Stomach (tissue), 9 donors: ENCODE data around the gene GPR83. TPM values are rescaled to one million over a fixed set of nuclear protein-coding genes. Genes with fewer than 3 reads are reported as not detected.

Source experiments
- DNase-seq, 2 donors: peaks; one replicate each; pipeline versions ENCODE4 v3.0.0 to v3.0.0-alpha.2; 2013 to 2019
- H3K27ac ChIP-seq, 5 donors: fragments of 200-600 bp in 4 of 5; sonication (generic) in 4 of 5; one replicate each; pipeline ENCODE4 v1.5.1; 2013 to 2019; ENCODE audit warnings: mild to moderate bottlenecking in 1 of 5, moderate library complexity in 1 of 5
- H3K27me3 ChIP-seq, 3 donors: fragments of 200-600 bp; sonication (generic); one replicate each; pipeline ENCODE4 v1.5.1; 2017 to 2019; ENCODE audit warnings: mixed run types in 1 of 3
- H3K36me3 ChIP-seq, 4 donors: fragments of 200-600 bp; sonication (generic); 1 replicate in 3 of 4; 2 replicates in 1 of 4; pipeline ENCODE4 v1.5.1; 2016 to 2019
- H3K4me1 ChIP-seq, 4 donors: fragments of 200-600 bp; sonication (generic); one replicate each; pipeline ENCODE4 v1.5.1; 2016 to 2019
- H3K4me3 ChIP-seq, 4 donors: fragments of 200-600 bp; sonication (generic) in 3 of 4; one replicate each; pipeline ENCODE4 v1.5.1; 2016 to 2019; ENCODE audit warnings: mild to moderate bottlenecking in 1 of 4
- H3K9me3 ChIP-seq, 4 donors: fragments of 200-600 bp; sonication (generic); one replicate each; pipeline ENCODE4 v1.5.1; 2016 to 2019
- CTCF ChIP-seq, 7 experiments: fragments of 450-650 bp in 4 of 7; fragments of 200-600 bp in 3 of 7; sonication (generic) in 3 of 7; IDR thresholded peaks; one replicate each; pipeline ENCODE4 v1.5.1; 2016 to 2019; ENCODE audit warnings: antibody characterized with exemption in 7 of 7, control low read depth in 2 of 7, mild to moderate bottlenecking in 1 of 7
- EP300 ChIP-seq: sonication (generic); formaldehyde crosslinking; IDR thresholded peaks from one replicate; pipeline ENCODE4 v1.6.1; 2017; ENCODE audit warnings: antibody characterized with exemption
- POLR2A ChIP-seq, 4 donors: fragments of 450-650 bp; IDR thresholded peaks; one replicate each; pipeline ENCODE4 v1.6.1; 2016; ENCODE audit warnings: antibody characterized with exemption in 4 of 4, control low read depth in 2 of 4, mild to moderate bottlenecking in 1 of 4, moderate library complexity in 1 of 4
- POLR2AphosphoS5 ChIP-seq, 3 donors: sonication (generic); formaldehyde crosslinking; IDR thresholded peaks; one replicate each; pipeline ENCODE4 v1.6.1; 2016; ENCODE audit warnings: antibody characterized with exemption in 3 of 3
- WGBS, 5 donors: extraction: QIAGEN DNeasy Blood & Tissue Kit in 3 of 5; methylation state at CpG; one replicate each; pipeline versions ENCODE4 v1.1.5 to v1.1.7; 2013 to 2018; 5-methylcytosine and 5-hydroxymethylcytosine counted together
- intact Hi-C: fragments of 100-400 bp; cut with DNase I; formaldehyde crosslinking; loops from one replicate; pipeline ENCODE4 v1.15.1; 2023; ENCODE audit warnings: low total_unique reads
- polyA plus RNA-seq, 3 donors: library from polyadenylated mRNA; stranded (reverse); fragments of 200-250 nt; gene quantifications; one replicate each; pipeline ENCODE4 v1.2.3, GENCODE V29; 2013
- total RNA-seq, 5 donors: library from RNA; depleted of rRNA; stranded (reverse); fragments of >200 nt; gene quantifications; one replicate each; pipeline versions ENCODE4 v1.1.0 to v1.2.3, GENCODE V29; 2014 to 2016
- donor health status: healthy with polysubstance abuse.
- donor health status: Bipolar disorder and iron deficiency.
- donor health status: healthy.

The GPR83 gene
- total and polyA plus RNA-seq, 8 donors = under 0.01 to 0.05 TPM; not detected in 6

GRCh38 chr11:94405062-94405833 lies 4.0 kb upstream of the GPR83 start:
- no peak for DNase-seq
- Histone ChIP-seq H3K4me3 (no peak overlapping the region), H3K27ac (no peak overlapping the region), H3K36me3 (no peaks in the 10 kb centered on the region), H3K27me3 (peaks cover 0 to 27% (median 16%) of the 10 kb centered on the region in 3 donors), H3K9me3 (peaks cover 0 to 12% (median 3%) of the 10 kb centered on the region in 4 donors), H3K4me1 (peaks cover 7 to 14% (median 11%) of the 10 kb centered on the region in 4 donors)
- no peak for TF ChIP-seq CTCF (IDR thresholded peaks at IDR 0.05)
- TF ChIP-seq POLR2A (IDR thresholded peaks at IDR 0.05) = no peak
- TF ChIP-seq POLR2AphosphoS5 (IDR thresholded peaks at IDR 0.05) = no peak
- TF ChIP-seq EP300 = no peak
- WGBS, 5 donors = 87 to 95% (median 91%) methylated on average over 4 of the region's 4 CpGs
- intact Hi-C loops = no loop called here

GRCh38 chr11:94402355-94402754 lies 1.1 kb upstream of the GPR83 start:
- DNase-seq = no peak
- 6 to 25% (median 18%) methylated on average over 1 of the region's 1 CpG for WGBS, 5 donors
- H3K4me3 ChIP-seq = no peak overlapping the region
- peaks cover 0 to 45% (median 22%) of the 10 kb centered on the region in 3 donors for H3K27me3 ChIP-seq
- TF ChIP-seq EP300 = no peak
- no peak for TF ChIP-seq POLR2A (IDR thresholded peaks at IDR 0.05)
- H3K36me3 ChIP-seq = no peaks in the 10 kb centered on the region
- intact Hi-C loops = no loop called here
- no peak overlapping the region for H3K27ac ChIP-seq
- H3K9me3 ChIP-seq = peaks cover 0 to 10% (median 3%) of the 10 kb centered on the region in 4 donors
- H3K4me1 ChIP-seq = peaks cover 7 to 14% (median 11%) of the 10 kb centered on the region in 4 donors

GRCh38 chr11:94401773-94402265 lies 600 bp upstream of the GPR83 start:
- TF ChIP-seq POLR2A (IDR thresholded peaks at IDR 0.05) = no peak
- TF ChIP-seq CTCF (IDR thresholded peaks at IDR 0.05) = no peak
- TF ChIP-seq EP300 = no peak
- no peak for TF ChIP-seq POLR2AphosphoS5 (IDR thresholded peaks at IDR 0.05)
- no peak overlapping the region for H3K27ac ChIP-seq
- peak overlapping the region in 3 of 4 donors; percentile 26 to 35 (median 33) for H3K4me3 ChIP-seq
- no peak for DNase-seq
- intact Hi-C loops = no loop called here
- WGBS, 5 donors = 16 to 36% (median 28%) methylated on average over 10 of the region's 10 CpGs
- H3K27me3 ChIP-seq = peaks cover 0 to 45% (median 22%) of the 10 kb centered on the region in 3 donors
- peaks cover 7 to 14% (median 11%) of the 10 kb centered on the region in 4 donors for H3K4me1 ChIP-seq
- H3K9me3 ChIP-seq = peaks cover 0 to 6% (median 3%) of the 10 kb centered on the region in 4 donors
- H3K36me3 ChIP-seq = no peaks in the 10 kb centered on the region

- H3K4me3 ChIP-seq = no peak overlapping the region
- H3K4me1 ChIP-seq = peaks cover 7 to 14% (median 11%) of the 10 kb centered on the region in 4 donors
- H3K27ac ChIP-seq = no peak overlapping the region
- H3K27me3 ChIP-seq = peaks cover 0 to 45% (median 22%) of the 10 kb centered on the region in 3 donors
- no peak for TF ChIP-seq CTCF (IDR thresholded peaks at IDR 0.05)
- no peak for TF ChIP-seq EP300
- TF ChIP-seq POLR2AphosphoS5 (IDR thresholded peaks at IDR 0.05) = no peak
- no peak for TF ChIP-seq POLR2A (IDR thresholded peaks at IDR 0.05)
- peaks cover 0 to 6% (median 3%) of the 10 kb centered on the region in 4 donors for H3K9me3 ChIP-seq
- no peaks in the 10 kb centered on the region for H3K36me3 ChIP-seq
- DNase-seq = no peak
- intact Hi-C loops = no loop called here
- WGBS, 5 donors = 15 to 29% (median 21%) methylated on average over 4 of the region's 4 CpGs
These were observed 771 bp downstream of the GPR83 start for GRCh38 chr11:94400457-94400838.
